ENCODE results near the gene ADGRF5. TPM values are rescaled to one million over a fixed set of nuclear protein-coding genes. Genes with fewer than 3 reads are reported as not detected.

Gene ADGRF5
- total RNA-seq, 1 experiment from 2014 or later, result 0.34 TPM

DNA sequence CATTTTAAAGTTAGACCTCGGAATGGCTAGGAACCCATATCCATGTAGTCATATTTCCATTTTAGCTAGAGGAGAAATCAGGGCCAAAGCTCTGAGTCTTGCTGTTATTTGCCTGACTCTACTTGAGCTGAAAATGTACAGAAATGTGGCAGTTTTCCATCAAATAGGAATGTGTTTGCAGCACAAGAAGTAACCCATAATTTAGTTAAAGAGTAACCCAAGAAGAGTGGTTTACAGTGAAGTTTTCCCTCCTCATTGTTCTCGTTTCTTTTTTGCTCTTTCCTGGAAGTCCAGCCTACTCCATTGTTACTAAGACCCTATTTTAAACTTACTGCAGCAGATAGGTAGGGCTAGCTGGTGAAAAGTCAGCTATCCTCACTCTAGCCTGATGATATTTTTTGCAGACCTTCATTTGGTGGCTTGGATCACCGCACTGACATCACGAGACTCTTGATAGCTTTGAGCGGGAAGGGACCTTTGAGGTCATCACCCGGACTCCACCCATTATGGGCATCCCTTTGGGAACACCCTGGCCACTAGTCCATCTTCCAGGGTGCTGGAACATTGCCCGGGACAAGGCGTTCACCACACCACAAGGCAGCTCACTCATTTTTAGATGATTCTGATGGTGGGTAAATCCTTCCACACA is 28.0 kb upstream of the ADGRF5 start:
- BruUV-seq (replicated peaks), result no TSS peak
- Histone ChIP-seq H3K36me3 (ENCODE audit: insufficient read depth, low read length, poor library complexity, severe bottlenecking) (no peaks in the 10 kb centered on the region), H3K9me3 (ENCODE audit: low read depth, low read length, poor library complexity, severe bottlenecking) (no peaks in the 10 kb centered on the region), H3K4me3 (ENCODE audit: low read depth, low read length, poor library complexity, severe bottlenecking) (no peak overlapping the region), H3K4me1 (ENCODE audit: insufficient read depth, low read length, poor library complexity, severe bottlenecking) (peaks cover 3% of the 10 kb centered on the region), H3K27me3 (replicated peaks; ENCODE audit: insufficient read depth, low read depth, low read length, poor library complexity) (peaks cover 51% of the 10 kb centered on the region), H3K27ac (ENCODE audit: low read depth, low read length, poor library complexity, severe bottlenecking) (no peak overlapping the region)
- POLR2A ChIA-PET (ENCODE audit: low non-redundant PET), result no interaction called here
- TF ChIP-seq, protein P1, sequence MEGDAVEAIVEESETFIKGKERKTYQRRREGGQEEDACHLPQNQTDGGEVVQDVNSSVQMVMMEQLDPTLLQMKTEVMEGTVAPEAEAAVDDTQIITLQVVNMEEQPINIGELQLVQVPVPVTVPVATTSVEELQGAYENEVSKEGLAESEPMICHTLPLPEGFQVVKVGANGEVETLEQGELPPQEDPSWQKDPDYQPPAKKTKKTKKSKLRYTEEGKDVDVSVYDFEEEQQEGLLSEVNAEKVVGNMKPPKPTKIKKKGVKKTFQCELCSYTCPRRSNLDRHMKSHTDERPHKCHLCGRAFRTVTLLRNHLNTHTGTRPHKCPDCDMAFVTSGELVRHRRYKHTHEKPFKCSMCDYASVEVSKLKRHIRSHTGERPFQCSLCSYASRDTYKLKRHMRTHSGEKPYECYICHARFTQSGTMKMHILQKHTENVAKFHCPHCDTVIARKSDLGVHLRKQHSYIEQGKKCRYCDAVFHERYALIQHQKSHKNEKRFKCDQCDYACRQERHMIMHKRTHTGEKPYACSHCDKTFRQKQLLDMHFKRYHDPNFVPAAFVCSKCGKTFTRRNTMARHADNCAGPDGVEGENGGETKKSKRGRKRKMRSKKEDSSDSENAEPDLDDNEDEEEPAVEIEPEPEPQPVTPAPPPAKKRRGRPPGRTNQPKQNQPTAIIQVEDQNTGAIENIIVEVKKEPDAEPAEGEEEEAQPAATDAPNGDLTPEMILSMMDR (conservative IDR thresholded peaks at IDR 0.05; ENCODE audit: low read depth, low read length), result no peak
- TF ChIP-seq EZH2 (IDR thresholded peaks at IDR 0.05; ENCODE audit: borderline replicate concordance, low read depth, low read length, poor library complexity, severe bottlenecking), result no peak
- DNase-seq (ENCODE audit: low spot score), result no peak
- intact Hi-C loops (cut with micrococcal nuclease; ENCODE audit: unreplicated experiment), result no loop called here
- CTCF ChIA-PET, result no interaction called here

DNA sequence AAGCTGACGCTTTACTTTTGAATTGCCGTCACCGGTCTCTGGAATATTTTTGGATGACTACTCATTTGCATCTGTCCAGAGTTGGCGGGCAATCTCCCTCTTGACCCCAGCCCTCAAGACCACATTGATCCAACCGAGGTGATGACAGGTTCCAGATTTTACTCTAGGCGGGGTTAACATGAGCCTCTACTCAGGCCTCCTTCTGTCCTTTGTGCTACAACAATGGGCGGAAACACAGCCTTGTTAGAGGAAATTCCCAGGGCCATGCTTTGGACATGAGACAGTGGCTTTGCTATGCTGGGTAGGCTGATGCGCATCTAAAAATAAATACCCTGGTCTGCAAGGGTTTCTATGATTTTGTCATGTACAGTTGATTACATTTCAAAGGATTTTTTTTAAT is 27.0 kb upstream of the ADGRF5 start:
- no peaks in the 10 kb centered on the region for H3K36me3 ChIP-seq (ENCODE audit: insufficient read depth, low read length, poor library complexity, severe bottlenecking)
- H3K4me3 ChIP-seq (ENCODE audit: low read depth, low read length, poor library complexity, severe bottlenecking), result no peak overlapping the region
- ChIA-PET POLR2A (ENCODE audit: low non-redundant PET) (no interaction called here), CTCF (no interaction called here)
- peaks cover 42% of the 10 kb centered on the region for H3K27me3 ChIP-seq (replicated peaks; ENCODE audit: insufficient read depth, low read depth, low read length, poor library complexity)
- no peak for DNase-seq (ENCODE audit: low spot score)
- H3K4me1 ChIP-seq (ENCODE audit: insufficient read depth, low read length, poor library complexity, severe bottlenecking), result no peaks in the 10 kb centered on the region
- no peak overlapping the region for H3K27ac ChIP-seq (ENCODE audit: low read depth, low read length, poor library complexity, severe bottlenecking)
- TF ChIP-seq EZH2 (IDR thresholded peaks at IDR 0.05; ENCODE audit: borderline replicate concordance, low read depth, low read length, poor library complexity, severe bottlenecking), result no peak
- TF ChIP-seq, protein P1 (conservative IDR thresholded peaks at IDR 0.05; ENCODE audit: low read depth, low read length), result no peak
- no peaks in the 10 kb centered on the region for H3K9me3 ChIP-seq (ENCODE audit: low read depth, low read length, poor library complexity, severe bottlenecking)
- no TSS peak for BruUV-seq (replicated peaks)
- intact Hi-C loops (cut with micrococcal nuclease; ENCODE audit: unreplicated experiment), result no loop called here

DNA sequence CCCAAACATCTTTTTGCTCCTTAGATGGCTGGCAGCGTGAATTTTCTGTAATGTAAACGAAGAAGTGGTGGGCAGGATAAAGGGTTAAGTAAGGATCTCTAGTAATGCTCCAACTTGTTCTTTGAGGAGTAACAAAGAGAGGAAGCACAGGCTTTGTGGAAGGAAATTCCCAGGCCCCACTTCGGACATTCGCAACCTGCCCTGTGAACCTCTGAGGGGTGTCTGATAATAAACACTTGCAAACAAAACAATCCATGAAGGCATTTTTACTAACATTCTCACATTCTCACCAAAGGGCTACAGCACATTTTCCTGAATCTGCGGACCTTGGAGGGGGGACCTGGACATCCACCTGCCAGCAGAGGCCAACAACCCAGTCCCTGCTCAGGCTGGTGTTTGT is 25.8 kb upstream of the ADGRF5 start:
- Histone ChIP-seq H3K36me3 (ENCODE audit: insufficient read depth, low read length, poor library complexity, severe bottlenecking) (no peaks in the 10 kb centered on the region), H3K4me1 (ENCODE audit: insufficient read depth, low read length, poor library complexity, severe bottlenecking) (no peaks in the 10 kb centered on the region), H3K4me3 (ENCODE audit: low read depth, low read length, poor library complexity, severe bottlenecking) (no peak overlapping the region), H3K27me3 (replicated peaks; ENCODE audit: insufficient read depth, low read depth, low read length, poor library complexity) (peaks cover 37% of the 10 kb centered on the region), H3K9me3 (ENCODE audit: low read depth, low read length, poor library complexity, severe bottlenecking) (no peaks in the 10 kb centered on the region), H3K27ac (ENCODE audit: low read depth, low read length, poor library complexity, severe bottlenecking) (no peak overlapping the region)
- ChIA-PET CTCF (no interaction called here), POLR2A (ENCODE audit: low non-redundant PET) (no interaction called here)
- BruUV-seq (replicated peaks), result no TSS peak
- DNase-seq (ENCODE audit: low spot score), result no peak
- TF ChIP-seq EZH2 (IDR thresholded peaks at IDR 0.05; ENCODE audit: borderline replicate concordance, low read depth, low read length, poor library complexity, severe bottlenecking), result no peak
- TF ChIP-seq, protein P1 (conservative IDR thresholded peaks at IDR 0.05; ENCODE audit: low read depth, low read length), result no peak
- intact Hi-C loops (cut with micrococcal nuclease; ENCODE audit: unreplicated experiment), result no loop called here
